Epithelial cell of prostate (primary cell): ENCODE results near the gene ASPSCR1.

Experiments used
- DNase-seq: peaks from one replicate; pipeline ENCODE4 v3.0.0-alpha.2; 2011; ENCODE audit warnings: low read depth, low spot score
- H3K27ac ChIP-seq: fragments of 450-650 bp; 2 replicates; pipeline ENCODE4 v1.5.1; 2017; ENCODE audit warnings: mild to moderate bottlenecking

The ASPSCR1 gene

GRCh38 chr17:81996232-81996756 lies 18.9 kb downstream of the ASPSCR1 start:
- no peak overlapping the region for H3K27ac ChIP-seq
- DNase-seq: no peak

GRCh38 chr17:81996757-81997441 lies 19.5 kb downstream of the ASPSCR1 start:
- DNase-seq: no peak
- H3K27ac ChIP-seq: no peak overlapping the region

GRCh38 chr17:81998212-81998611 lies 20.8 kb downstream of the ASPSCR1 start:
- H3K27ac ChIP-seq: no peak overlapping the region
- DNase-seq: no peak

- DNase-seq: no peak
- H3K27ac ChIP-seq: no peak overlapping the region
Measured at GRCh38 chr17:81998691-81999438, 21.4 kb downstream of the ASPSCR1 start.

GRCh38 chr17:81999587-81999975 lies 22.2 kb downstream of the ASPSCR1 start:
- DNase-seq: no peak
- H3K27ac ChIP-seq: no peak overlapping the region

- DNase-seq: no peak
Measured at GRCh38 chr17:81999976-82000802, 22.8 kb downstream of the ASPSCR1 start.

GRCh38 chr17:82000803-82001570 lies 23.6 kb downstream of the ASPSCR1 start:
- H3K27ac ChIP-seq: no peak overlapping the region
- no peak for DNase-seq

More at GRCh38 chr17:81999976-82000802, 22.8 kb downstream of the ASPSCR1 start:
- H3K27ac ChIP-seq: no peak overlapping the region

- no peak for DNase-seq
- no peak overlapping the region for H3K27ac ChIP-seq
Measured at GRCh38 chr17:82001571-82002056, 24.2 kb downstream of the ASPSCR1 start.

- DNase-seq: peak; percentile 59
- no peak overlapping the region for H3K27ac ChIP-seq
Measured at GRCh38 chr17:82003411-82004381, 26.3 kb downstream of the ASPSCR1 start.

GRCh38 chr17:82004517-82005455 lies 27.4 kb downstream of the ASPSCR1 start:
- no peak overlapping the region for H3K27ac ChIP-seq
- DNase-seq: no peak

- no peak overlapping the region for H3K27ac ChIP-seq
- no peak for DNase-seq
Measured at GRCh38 chr17:82005701-82006348, 28.4 kb downstream of the ASPSCR1 start.

GRCh38 chr17:82006468-82007227 lies 29.2 kb downstream of the ASPSCR1 start:
- DNase-seq: no peak
- H3K27ac ChIP-seq: no peak overlapping the region

GRCh38 chr17:82007228-82007494 lies 29.7 kb downstream of the ASPSCR1 start:
- H3K27ac ChIP-seq: no peak overlapping the region
- DNase-seq: no peak

GRCh38 chr17:82007495-82008257 lies 30.2 kb downstream of the ASPSCR1 start:
- no peak for DNase-seq
- no peak overlapping the region for H3K27ac ChIP-seq

GRCh38 chr17:82008258-82008940 lies 31.0 kb downstream of the ASPSCR1 start:
- no peak for DNase-seq
- no peak overlapping the region for H3K27ac ChIP-seq
